ENCODE results near the gene STK10.

Gene STK10

GRCh38 chr5:172178991-172179989 lies 8.7 kb downstream of the STK10 start:
- TF ChIP-seq, protein P1, sequence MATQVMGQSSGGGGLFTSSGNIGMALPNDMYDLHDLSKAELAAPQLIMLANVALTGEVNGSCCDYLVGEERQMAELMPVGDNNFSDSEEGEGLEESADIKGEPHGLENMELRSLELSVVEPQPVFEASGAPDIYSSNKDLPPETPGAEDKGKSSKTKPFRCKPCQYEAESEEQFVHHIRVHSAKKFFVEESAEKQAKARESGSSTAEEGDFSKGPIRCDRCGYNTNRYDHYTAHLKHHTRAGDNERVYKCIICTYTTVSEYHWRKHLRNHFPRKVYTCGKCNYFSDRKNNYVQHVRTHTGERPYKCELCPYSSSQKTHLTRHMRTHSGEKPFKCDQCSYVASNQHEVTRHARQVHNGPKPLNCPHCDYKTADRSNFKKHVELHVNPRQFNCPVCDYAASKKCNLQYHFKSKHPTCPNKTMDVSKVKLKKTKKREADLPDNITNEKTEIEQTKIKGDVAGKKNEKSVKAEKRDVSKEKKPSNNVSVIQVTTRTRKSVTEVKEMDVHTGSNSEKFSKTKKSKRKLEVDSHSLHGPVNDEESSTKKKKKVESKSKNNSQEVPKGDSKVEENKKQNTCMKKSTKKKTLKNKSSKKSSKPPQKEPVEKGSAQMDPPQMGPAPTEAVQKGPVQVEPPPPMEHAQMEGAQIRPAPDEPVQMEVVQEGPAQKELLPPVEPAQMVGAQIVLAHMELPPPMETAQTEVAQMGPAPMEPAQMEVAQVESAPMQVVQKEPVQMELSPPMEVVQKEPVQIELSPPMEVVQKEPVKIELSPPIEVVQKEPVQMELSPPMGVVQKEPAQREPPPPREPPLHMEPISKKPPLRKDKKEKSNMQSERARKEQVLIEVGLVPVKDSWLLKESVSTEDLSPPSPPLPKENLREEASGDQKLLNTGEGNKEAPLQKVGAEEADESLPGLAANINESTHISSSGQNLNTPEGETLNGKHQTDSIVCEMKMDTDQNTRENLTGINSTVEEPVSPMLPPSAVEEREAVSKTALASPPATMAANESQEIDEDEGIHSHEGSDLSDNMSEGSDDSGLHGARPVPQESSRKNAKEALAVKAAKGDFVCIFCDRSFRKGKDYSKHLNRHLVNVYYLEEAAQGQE (IDR thresholded peaks at IDR 0.05; ENCODE audit: low read depth), result no peak
- TF ChIP-seq YY1 (IDR thresholded peaks at IDR 0.05; ENCODE audit: low read depth) (no peak), TAF1 (IDR thresholded peaks at IDR 0.05; ENCODE audit: low read depth) (no peak), TEAD4 (IDR thresholded peaks at IDR 0.05) (no peak), RAD21 (IDR thresholded peaks at IDR 0.05; ENCODE audit: low read depth) (no peak), TCF12 (IDR thresholded peaks at IDR 0.05; ENCODE audit: low read depth) (no peak), EGR1 (IDR thresholded peaks at IDR 0.05) (no peak)
- TF ChIP-seq, protein P2, sequence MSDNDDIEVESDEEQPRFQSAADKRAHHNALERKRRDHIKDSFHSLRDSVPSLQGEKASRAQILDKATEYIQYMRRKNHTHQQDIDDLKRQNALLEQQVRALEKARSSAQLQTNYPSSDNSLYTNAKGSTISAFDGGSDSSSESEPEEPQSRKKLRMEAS (IDR thresholded peaks at IDR 0.05), result no peak
- TF ChIP-seq, protein P3, sequence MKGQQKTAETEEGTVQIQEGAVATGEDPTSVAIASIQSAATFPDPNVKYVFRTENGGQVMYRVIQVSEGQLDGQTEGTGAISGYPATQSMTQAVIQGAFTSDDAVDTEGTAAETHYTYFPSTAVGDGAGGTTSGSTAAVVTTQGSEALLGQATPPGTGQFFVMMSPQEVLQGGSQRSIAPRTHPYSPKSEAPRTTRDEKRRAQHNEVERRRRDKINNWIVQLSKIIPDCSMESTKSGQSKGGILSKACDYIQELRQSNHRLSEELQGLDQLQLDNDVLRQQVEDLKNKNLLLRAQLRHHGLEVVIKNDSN (IDR thresholded peaks at IDR 0.05), result no peak

- TF ChIP-seq YY1 (IDR thresholded peaks at IDR 0.05; ENCODE audit: low read depth) (no peak), CEBPB (IDR thresholded peaks at IDR 0.05) (no peak), RAD21 (IDR thresholded peaks at IDR 0.05; ENCODE audit: low read depth) (no peak)
Observed at GRCh38 chr5:172178301-172178987, 9.6 kb downstream of the STK10 start.

GRCh38 chr5:172177176-172177575 lies 10.8 kb downstream of the STK10 start:
- no peak for TF ChIP-seq TEAD4 (IDR thresholded peaks at IDR 0.05)
- TF ChIP-seq ZBTB7A (IDR thresholded peaks at IDR 0.05; ENCODE audit: low read depth), result no peak
- TF ChIP-seq YY1 (IDR thresholded peaks at IDR 0.05; ENCODE audit: low read depth), result no peak
- TF ChIP-seq TAF1 (IDR thresholded peaks at IDR 0.05; ENCODE audit: low read depth), result no peak
- TF ChIP-seq, protein P1 (IDR thresholded peaks at IDR 0.05; ENCODE audit: low read depth), result no peak
- TF ChIP-seq RAD21 (IDR thresholded peaks at IDR 0.05; ENCODE audit: low read depth), result no peak
- no peak for TF ChIP-seq NFIC (IDR thresholded peaks at IDR 0.05)
- TF ChIP-seq CREB1 (IDR thresholded peaks at IDR 0.05; ENCODE audit: low read depth), result no peak
- no peak for TF ChIP-seq TCF12 (IDR thresholded peaks at IDR 0.05; ENCODE audit: low read depth)
- TF ChIP-seq, protein P3 (IDR thresholded peaks at IDR 0.05), result no peak
- no peak for TF ChIP-seq EP300 (IDR thresholded peaks at IDR 0.05; ENCODE audit: borderline replicate concordance)
- TF ChIP-seq, protein P2 (IDR thresholded peaks at IDR 0.05), result no peak
- no peak for TF ChIP-seq EGR1 (IDR thresholded peaks at IDR 0.05)
- no peak for TF ChIP-seq CEBPB (IDR thresholded peaks at IDR 0.05)

- no peak for TF ChIP-seq YY1 (IDR thresholded peaks at IDR 0.05; ENCODE audit: low read depth)
- TF ChIP-seq ZBTB7A (IDR thresholded peaks at IDR 0.05; ENCODE audit: low read depth), result no peak
- no peak for TF ChIP-seq EGR1 (IDR thresholded peaks at IDR 0.05)
- TF ChIP-seq CEBPB (IDR thresholded peaks at IDR 0.05), result no peak
- TF ChIP-seq EP300 (IDR thresholded peaks at IDR 0.05; ENCODE audit: borderline replicate concordance), result no peak
- TF ChIP-seq, protein P2 (IDR thresholded peaks at IDR 0.05), result no peak
- TF ChIP-seq NFIC (IDR thresholded peaks at IDR 0.05), result no peak
- no peak for TF ChIP-seq TEAD4 (IDR thresholded peaks at IDR 0.05)
- TF ChIP-seq, protein P1 (IDR thresholded peaks at IDR 0.05; ENCODE audit: low read depth), result no peak
- no peak for TF ChIP-seq TCF12 (IDR thresholded peaks at IDR 0.05; ENCODE audit: low read depth)
- no peak for TF ChIP-seq TAF1 (IDR thresholded peaks at IDR 0.05; ENCODE audit: low read depth)
- TF ChIP-seq CREB1 (IDR thresholded peaks at IDR 0.05; ENCODE audit: low read depth), result no peak
- TF ChIP-seq RAD21 (IDR thresholded peaks at IDR 0.05; ENCODE audit: low read depth), result no peak
- TF ChIP-seq, protein P3 (IDR thresholded peaks at IDR 0.05), result no peak
- TF ChIP-seq FOXM1 (IDR thresholded peaks at IDR 0.05; ENCODE audit: borderline replicate concordance, low read depth), result no peak
Observed at GRCh38 chr5:172175263-172175719, 12.7 kb downstream of the STK10 start.

All from Ishikawa (cell line).